Measurements from ENCODE around the gene CNDP2. TPM values are rescaled to one million over a fixed set of nuclear protein-coding genes. Genes with fewer than 3 reads are reported as not detected.

Gene CNDP2
- total and polyA plus RNA-seq, 2 of the 13 experiments (the other 11 are each of a cell fraction or from before 2014, with no cell fraction given), result 64.7 to 80.8 TPM

DNA sequence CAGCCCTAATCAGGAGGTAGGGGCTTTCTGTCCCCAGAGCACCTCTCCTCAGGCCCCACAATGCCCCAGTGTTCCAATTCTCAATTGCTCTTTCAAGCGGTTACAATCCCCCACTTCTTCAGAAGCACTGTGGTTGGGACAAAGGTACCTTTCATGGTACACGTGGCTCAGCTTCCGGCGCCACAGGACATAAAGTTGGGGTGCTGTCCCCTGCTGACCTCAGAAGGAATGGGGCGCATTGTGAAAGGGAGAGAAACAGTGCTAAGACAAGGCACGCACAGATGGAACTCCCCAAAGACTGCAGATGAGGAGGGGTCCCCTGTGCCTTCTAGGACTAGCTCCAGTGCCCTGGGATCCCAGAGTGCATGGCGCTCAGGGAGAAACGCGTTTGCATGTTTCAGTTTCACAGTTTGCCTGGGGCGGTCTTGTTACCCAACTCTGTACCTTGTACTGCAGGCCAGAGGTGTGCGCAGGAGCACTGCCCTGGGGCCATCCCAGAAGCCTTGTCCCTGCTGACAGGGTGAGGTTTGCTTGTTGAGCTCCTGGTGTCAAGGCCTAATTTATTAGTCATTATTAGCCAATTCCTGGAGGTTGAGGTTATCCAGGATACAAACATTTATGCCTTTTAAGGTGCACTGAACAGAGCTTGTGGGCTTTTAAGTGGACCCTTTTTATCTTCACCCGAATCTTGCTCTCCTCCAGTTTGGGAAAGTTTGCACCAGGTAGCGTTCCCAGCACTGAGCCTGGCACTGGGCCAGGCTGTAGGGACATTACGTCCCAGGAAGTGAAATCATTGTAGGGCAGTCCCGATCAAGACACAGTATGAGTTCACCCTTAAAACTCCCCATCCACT is 45.8 kb downstream of the CNDP2 start (continued):
- TF ChIP-seq ZNF512B (CRISPR knock-in tag; IDR thresholded peaks at IDR 0.05; ENCODE audit: borderline replicate concordance), result peak; percentile 89; the same call in 1 of the 2 replicates
- TF ChIP-seq TCF7 (IDR thresholded peaks at IDR 0.05; ENCODE audit: low read depth), result peak; percentile 36; the same call in 1 of the 2 replicates
- no peak for TF ChIP-seq ATF1 (CRISPR knock-in tag; IDR thresholded peaks at IDR 0.05)
- TF ChIP-seq NCOA1 (CRISPR knock-in tag; IDR thresholded peaks at IDR 0.05), result peak; percentile 75; the same call in 1 of the 2 replicates
- peak; percentile 52 for TF ChIP-seq KMT2A (CRISPR knock-in tag; IDR thresholded peaks at IDR 0.05)
- TF ChIP-seq BCL6 (CRISPR knock-in tag; IDR thresholded peaks at IDR 0.05), result peak; percentile 87
- TF ChIP-seq NR2F6 (IDR thresholded peaks at IDR 0.05), result peak; percentile 86
- TF ChIP-seq NR2F6 (CRISPR knock-in tag; IDR thresholded peaks at IDR 0.05), result peak; percentile 89
- TF ChIP-seq KLF13 (CRISPR knock-in tag; IDR thresholded peaks at IDR 0.05), result no peak
- TF ChIP-seq HDAC2 (CRISPR knock-in tag; IDR thresholded peaks at IDR 0.05), result peak; percentile 87
- TF ChIP-seq ZNF441 (CRISPR knock-in tag; IDR thresholded peaks at IDR 0.05; ENCODE audit: borderline replicate concordance), result peak; percentile 54; the same call in 1 of the 2 replicates
- no peak for TF ChIP-seq PHB2 (IDR thresholded peaks at IDR 0.05; ENCODE audit: partially characterized antibody)
- TF ChIP-seq RBFOX2 (IDR thresholded peaks at IDR 0.05; ENCODE audit: low read depth, low read length), result peak; percentile 66
- peak; percentile 68; the same call in 1 of the 2 replicates for TF ChIP-seq BORCS8-MEF2B (CRISPR knock-in tag; IDR thresholded peaks at IDR 0.05)
- TF ChIP-seq RELA (CRISPR knock-in tag; IDR thresholded peaks at IDR 0.05), result no peak
- TF ChIP-seq ZBTB42 (CRISPR knock-in tag; IDR thresholded peaks at IDR 0.05), result 0 out of 2 replicates have a peak, but pooled peaks have one; percentile 32
- TF ChIP-seq, protein P1, sequence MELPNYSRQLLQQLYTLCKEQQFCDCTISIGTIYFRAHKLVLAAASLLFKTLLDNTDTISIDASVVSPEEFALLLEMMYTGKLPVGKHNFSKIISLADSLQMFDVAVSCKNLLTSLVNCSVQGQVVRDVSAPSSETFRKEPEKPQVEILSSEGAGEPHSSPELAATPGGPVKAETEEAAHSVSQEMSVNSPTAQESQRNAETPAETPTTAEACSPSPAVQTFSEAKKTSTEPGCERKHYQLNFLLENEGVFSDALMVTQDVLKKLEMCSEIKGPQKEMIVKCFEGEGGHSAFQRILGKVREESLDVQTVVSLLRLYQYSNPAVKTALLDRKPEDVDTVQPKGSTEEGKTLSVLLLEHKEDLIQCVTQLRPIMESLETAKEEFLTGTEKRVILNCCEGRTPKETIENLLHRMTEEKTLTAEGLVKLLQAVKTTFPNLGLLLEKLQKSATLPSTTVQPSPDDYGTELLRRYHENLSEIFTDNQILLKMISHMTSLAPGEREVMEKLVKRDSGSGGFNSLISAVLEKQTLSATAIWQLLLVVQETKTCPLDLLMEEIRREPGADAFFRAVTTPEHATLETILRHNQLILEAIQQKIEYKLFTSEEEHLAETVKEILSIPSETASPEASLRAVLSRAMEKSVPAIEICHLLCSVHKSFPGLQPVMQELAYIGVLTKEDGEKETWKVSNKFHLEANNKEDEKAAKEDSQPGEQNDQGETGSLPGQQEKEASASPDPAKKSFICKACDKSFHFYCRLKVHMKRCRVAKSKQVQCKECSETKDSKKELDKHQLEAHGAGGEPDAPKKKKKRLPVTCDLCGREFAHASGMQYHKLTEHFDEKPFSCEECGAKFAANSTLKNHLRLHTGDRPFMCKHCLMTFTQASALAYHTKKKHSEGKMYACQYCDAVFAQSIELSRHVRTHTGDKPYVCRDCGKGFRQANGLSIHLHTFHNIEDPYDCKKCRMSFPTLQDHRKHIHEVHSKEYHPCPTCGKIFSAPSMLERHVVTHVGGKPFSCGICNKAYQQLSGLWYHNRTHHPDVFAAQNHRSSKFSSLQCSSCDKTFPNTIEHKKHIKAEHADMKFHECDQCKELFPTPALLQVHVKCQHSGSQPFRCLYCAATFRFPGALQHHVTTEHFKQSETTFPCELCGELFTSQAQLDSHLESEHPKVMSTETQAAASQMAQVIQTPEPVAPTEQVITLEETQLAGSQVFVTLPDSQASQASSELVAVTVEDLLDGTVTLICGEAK (IDR thresholded peaks at IDR 0.05), result no peak
- TF ChIP-seq, protein P1 (CRISPR knock-in tag; IDR thresholded peaks at IDR 0.05), result peak; percentile 84
- no peak for TF ChIP-seq ZSCAN12 (CRISPR knock-in tag; IDR thresholded peaks at IDR 0.05)
- peak; percentile 78 for TF ChIP-seq POGZ (CRISPR knock-in tag; IDR thresholded peaks at IDR 0.05)

All from HepG2 (cell line).